NCI-H1417 treated with DMSO at 0.1 percent for 48 hours (cell line): ENCODE measurements around the gene CACNA2D1.

Experiments used
- DNase-seq: peaks from one replicate; lab custom pipeline; 2025; lab: John Stamatoyannopoulos, UW

The CACNA2D1 gene

GRCh38 chr7:81960026-81960425 lies 483.6 kb downstream of the CACNA2D1 start:
- DNase-seq = no peak

- no peak for DNase-seq
These were observed 486.1 kb downstream of the CACNA2D1 start for GRCh38 chr7:81957517-81957916.

- peak; percentile 16 for DNase-seq
These were observed 487.1 kb downstream of the CACNA2D1 start for GRCh38 chr7:81956520-81956919.

GRCh38 chr7:81949306-81949705 lies 494.3 kb downstream of the CACNA2D1 start:
- DNase-seq = no peak

- no peak for DNase-seq
These were observed 499.5 kb downstream of the CACNA2D1 start for GRCh38 chr7:81944058-81944457.

- no peak for DNase-seq
These were observed 506.5 kb downstream of the CACNA2D1 start for GRCh38 chr7:81937091-81937490.

- DNase-seq = no peak
These were observed 508.8 kb downstream of the CACNA2D1 start for GRCh38 chr7:81934596-81935301.

GRCh38 chr7:81932936-81933335 lies 510.6 kb downstream of the CACNA2D1 start:
- DNase-seq = no peak

- no peak for DNase-seq
These were observed 514.2 kb downstream of the CACNA2D1 start for GRCh38 chr7:81929386-81929785.

GRCh38 chr7:81926154-81926553 lies 517.4 kb downstream of the CACNA2D1 start:
- DNase-seq = no peak

GRCh38 chr7:81925530-81925929 lies 518.0 kb downstream of the CACNA2D1 start:
- no peak for DNase-seq

GRCh38 chr7:81924494-81924893 lies 519.1 kb downstream of the CACNA2D1 start:
- no peak for DNase-seq

- DNase-seq = no peak
These were observed 524.1 kb downstream of the CACNA2D1 start for GRCh38 chr7:81919494-81919893.

- no peak for DNase-seq
These were observed 535.4 kb downstream of the CACNA2D1 start for GRCh38 chr7:81908220-81908619.

- no peak for DNase-seq
These were observed 540.5 kb downstream of the CACNA2D1 start for GRCh38 chr7:81903115-81903514.

- DNase-seq = no peak
These were observed 541.0 kb downstream of the CACNA2D1 start for GRCh38 chr7:81902536-81902935.
